ENCODE data around the gene ATG4C.

DNA sequence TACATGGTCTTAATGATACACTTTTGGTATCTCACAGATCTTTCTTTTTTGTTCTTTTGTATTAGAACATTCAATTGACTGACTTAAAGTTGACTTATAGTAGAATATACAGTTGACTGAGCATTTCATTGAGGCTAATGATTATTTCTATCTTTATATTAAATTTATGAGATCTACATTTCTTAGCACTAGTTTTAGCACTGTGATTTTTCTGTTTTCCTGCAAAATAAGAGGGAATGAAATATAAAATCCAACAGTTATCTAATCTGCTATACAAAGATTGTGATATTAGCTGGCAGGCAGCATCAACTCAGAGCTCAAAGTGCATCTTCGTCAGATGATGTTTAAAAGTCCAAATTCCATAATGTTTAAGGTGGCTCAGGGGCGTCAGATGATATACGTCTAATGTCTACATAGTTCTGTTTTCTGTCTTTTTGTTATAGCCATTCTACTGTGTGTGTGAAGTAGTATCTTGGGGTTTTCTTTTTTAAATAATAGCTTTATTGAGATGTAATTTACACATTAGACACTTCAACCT, 85.4 kb downstream of the ATG4C start:
- TF ChIP-seq, protein P1, sequence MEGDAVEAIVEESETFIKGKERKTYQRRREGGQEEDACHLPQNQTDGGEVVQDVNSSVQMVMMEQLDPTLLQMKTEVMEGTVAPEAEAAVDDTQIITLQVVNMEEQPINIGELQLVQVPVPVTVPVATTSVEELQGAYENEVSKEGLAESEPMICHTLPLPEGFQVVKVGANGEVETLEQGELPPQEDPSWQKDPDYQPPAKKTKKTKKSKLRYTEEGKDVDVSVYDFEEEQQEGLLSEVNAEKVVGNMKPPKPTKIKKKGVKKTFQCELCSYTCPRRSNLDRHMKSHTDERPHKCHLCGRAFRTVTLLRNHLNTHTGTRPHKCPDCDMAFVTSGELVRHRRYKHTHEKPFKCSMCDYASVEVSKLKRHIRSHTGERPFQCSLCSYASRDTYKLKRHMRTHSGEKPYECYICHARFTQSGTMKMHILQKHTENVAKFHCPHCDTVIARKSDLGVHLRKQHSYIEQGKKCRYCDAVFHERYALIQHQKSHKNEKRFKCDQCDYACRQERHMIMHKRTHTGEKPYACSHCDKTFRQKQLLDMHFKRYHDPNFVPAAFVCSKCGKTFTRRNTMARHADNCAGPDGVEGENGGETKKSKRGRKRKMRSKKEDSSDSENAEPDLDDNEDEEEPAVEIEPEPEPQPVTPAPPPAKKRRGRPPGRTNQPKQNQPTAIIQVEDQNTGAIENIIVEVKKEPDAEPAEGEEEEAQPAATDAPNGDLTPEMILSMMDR (IDR thresholded peaks at IDR 0.05 in 4 of 5, conservative IDR thresholded peaks at IDR 0.05 in 1 of 5) = no peak
- no peak for TF ChIP-seq POLR2A (IDR thresholded peaks at IDR 0.05)

All from gastrocnemius medialis (tissue), 4 donors.